Measurements from ENCODE around the gene CBX5. TPM values are rescaled to one million over a fixed set of nuclear protein-coding genes. Genes with fewer than 3 reads are reported as not detected.

Gene CBX5
- total RNA-seq, 2 experiments from 2014 or later, result 38.8 to 38.9 TPM

- no peaks in the 10 kb centered on the region for H3K36me3 Mint-ChIP-seq (ENCODE audit: low read depth)
- ATAC-seq (ENCODE audit: poor library complexity) (no peak), DNase-seq (no peak)
- H3K9me3 Mint-ChIP-seq, result no peaks in the 10 kb centered on the region
- Histone ChIP-seq H3K27ac (ENCODE audit: low read depth in 1 of 2, low read length in 2 of 2) (no peak overlapping the region), H3K9me3 (ENCODE audit: control insufficient read depth in 1 of 2, insufficient read depth in 1 of 2, low read length in 2 of 2) (no peaks in the 10 kb centered on the region), H3K4me1 (ENCODE audit: insufficient read depth, low read length) (peaks cover 24% of the 10 kb centered on the region), H3K4me3 (ENCODE audit: low read length) (no peak overlapping the region), H3K27me3 (ENCODE audit: control insufficient read depth in 1 of 2, insufficient read depth in 2 of 2, low read length in 2 of 2) (peaks cover 42 to 47% of the 10 kb centered on the region in 2 experiments), H3K36me3 (ENCODE audit: insufficient read depth, low read length) (no peaks in the 10 kb centered on the region)
- H3K27me3 Mint-ChIP-seq, result peaks cover 72% of the 10 kb centered on the region
- H3K27ac Mint-ChIP-seq, result no peak overlapping the region
- intact Hi-C loops (cut with DNase I, micrococcal nuclease), result loop anchor here in 1 of 2 experiments (5.0 kb wide), 3 partner anchors 401 to 466 kb away; partner anchors contain the start of gene CALCOCO1
- POLR2A ChIA-PET, result no interaction called here
- no peak overlapping the region for H3K4me3 Mint-ChIP-seq
- TF ChIP-seq CTCF (IDR thresholded peaks at IDR 0.05), result no peak
- H3K4me1 Mint-ChIP-seq (ENCODE audit: low read depth), result peaks cover 11% of the 10 kb centered on the region
- CTCF ChIA-PET, result interaction anchor here (3.2 to 3.5 kb wide), 2 partner anchors 8 to 13 kb away, joined by 22 to 23 read pairs; no protein-coding TSS in a partner anchor
These were observed 86.5 kb downstream of the CBX5 start for GRCh38 chr12:54193434-54193833.

GRCh38 chr12:54191550-54192022 lies 88.3 kb downstream of the CBX5 start:
- peak; percentile 74 for ATAC-seq (ENCODE audit: poor library complexity)
- peak overlapping the region; percentile 5 for H3K4me3 Mint-ChIP-seq

GRCh38 chr12:54191126-54191525 lies 88.8 kb downstream of the CBX5 start:
- POLR2A ChIA-PET, result interaction anchor here (0.9 to 1.3 kb wide), 5 partner anchors 10 to 1455 kb away, joined by 3 to 7 read pairs (median 4); partner anchors contain the start of gene HOXC5
- Mint-ChIP-seq H3K4me1 (ENCODE audit: low read depth) (peaks cover 22% of the 10 kb centered on the region), H3K36me3 (ENCODE audit: low read depth) (peaks cover 3% of the 10 kb centered on the region), H3K4me3 (peak overlapping the region; percentile 5), H3K9me3 (no peaks in the 10 kb centered on the region), H3K27me3 (peaks cover 49% of the 10 kb centered on the region), H3K27ac (no peak overlapping the region)
- Histone ChIP-seq H3K4me3 (ENCODE audit: low read length) (no peak overlapping the region), H3K27ac (ENCODE audit: low read depth in 1 of 2, low read length in 2 of 2) (no peak overlapping the region), H3K27me3 (ENCODE audit: control insufficient read depth in 1 of 2, insufficient read depth in 2 of 2, low read length in 2 of 2) (peaks cover 25 to 29% of the 10 kb centered on the region in 2 experiments), H3K9me3 (ENCODE audit: control insufficient read depth in 1 of 2, insufficient read depth in 1 of 2, low read length in 2 of 2) (no peaks in the 10 kb centered on the region), H3K36me3 (ENCODE audit: insufficient read depth, low read length) (peaks cover 6% of the 10 kb centered on the region), H3K4me1 (ENCODE audit: insufficient read depth, low read length) (peaks cover 31% of the 10 kb centered on the region)
- TF ChIP-seq CTCF (IDR thresholded peaks at IDR 0.05), result no peak
- ATAC-seq (ENCODE audit: poor library complexity) (no peak), DNase-seq (no peak)
- intact Hi-C loops (cut with DNase I, micrococcal nuclease), result loop anchor here (1.0 to 5.0 kb wide), 6 partner anchors 158 to 464 kb away; partner anchors contain the start of genes HOXC5 (in 2 of the 2) and CALCOCO1 (in 1 of the 2)
- CTCF ChIA-PET, result interaction anchor here (0.8 to 3.5 kb wide), 14 partner anchors 10 to 204 kb away, joined by 3 to 23 read pairs (median 4); partner anchors contain the start of genes HOXC5, HOXC8 and HOXC9

More at GRCh38 chr12:54191550-54192022, 88.3 kb downstream of the CBX5 start:
- Mint-ChIP-seq H3K9me3 (no peaks in the 10 kb centered on the region), H3K36me3 (ENCODE audit: low read depth) (peaks cover 3% of the 10 kb centered on the region), H3K27me3 (peaks cover 54% of the 10 kb centered on the region), H3K27ac (no peak overlapping the region), H3K4me1 (ENCODE audit: low read depth) (peaks cover 22% of the 10 kb centered on the region)
- intact Hi-C loops (cut with DNase I, micrococcal nuclease), result loop anchor here (1.0 to 5.0 kb wide), 6 partner anchors 159 to 464 kb away; partner anchors contain the start of genes HOXC5 (in 2 of the 2) and CALCOCO1 (in 1 of the 2)
- H3K4me3 ChIP-seq (ENCODE audit: low read length), result no peak overlapping the region
- POLR2A ChIA-PET, result interaction anchor here (0.9 to 1.3 kb wide), 5 partner anchors 10 to 1455 kb away, joined by 3 to 7 read pairs (median 4); partner anchors contain the start of gene HOXC5
- no peaks in the 10 kb centered on the region for H3K9me3 ChIP-seq (ENCODE audit: control insufficient read depth in 1 of 2, insufficient read depth in 1 of 2, low read length in 2 of 2)
- CTCF ChIA-PET, result interaction anchor here (0.6 to 3.5 kb wide), 21 partner anchors 9 to 288 kb away, joined by 3 to 23 read pairs (median 4); partner anchors contain the start of genes HOXC5, HOXC8 and HOXC9
- DNase-seq, result peak; percentile 66 to 93 (median 74)
- peak; percentile 76 for TF ChIP-seq CTCF (IDR thresholded peaks at IDR 0.05)
- H3K27ac ChIP-seq (ENCODE audit: low read depth in 1 of 2, low read length in 2 of 2), result no peak overlapping the region
- peaks cover 30 to 34% of the 10 kb centered on the region in 2 experiments for H3K27me3 ChIP-seq (ENCODE audit: control insufficient read depth in 1 of 2, insufficient read depth in 2 of 2, low read length in 2 of 2)
- H3K4me1 ChIP-seq (ENCODE audit: insufficient read depth, low read length), result peaks cover 31% of the 10 kb centered on the region
- H3K36me3 ChIP-seq (ENCODE audit: insufficient read depth, low read length), result peaks cover 5% of the 10 kb centered on the region
